WI38 (cell line): Measurements from ENCODE around the gene GALNT18.

ENCODE experiments used
- H3K4me3 ChIP-seq: 2 replicates; pipeline ENCODE4 v1.5.1; 2011; ENCODE audit warnings: low read depth, mild to moderate bottlenecking, control low read depth, low read length
- TF ChIP-seq, protein P1 (sequence below): IDR thresholded peaks from 2 replicates; pipeline ENCODE4 v1.5.1; 2012; ENCODE audit warnings: low read depth, mild to moderate bottlenecking, control low read depth, low read length

Gene GALNT18

DNA sequence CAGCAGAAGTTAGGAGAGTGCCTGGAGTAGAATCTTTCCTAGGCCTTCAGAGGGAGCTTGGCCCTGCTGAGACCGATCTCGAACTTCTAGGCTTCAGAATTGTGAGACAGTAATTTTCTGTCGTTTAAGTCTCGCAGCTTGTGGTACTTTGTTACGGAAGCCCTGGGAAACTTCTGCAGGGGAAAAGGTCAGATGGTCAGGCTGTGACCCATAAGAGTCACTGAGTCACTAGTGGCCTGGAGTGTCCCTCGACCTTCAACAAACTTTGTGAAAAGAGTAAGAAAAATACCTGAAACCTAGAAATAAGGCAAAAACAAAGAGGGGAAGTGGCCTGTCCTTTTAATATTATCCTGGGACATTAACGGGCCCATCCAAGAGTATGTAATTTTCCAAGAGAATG lies 303.3 kb downstream of the GALNT18 start:
- TF ChIP-seq, protein P1, sequence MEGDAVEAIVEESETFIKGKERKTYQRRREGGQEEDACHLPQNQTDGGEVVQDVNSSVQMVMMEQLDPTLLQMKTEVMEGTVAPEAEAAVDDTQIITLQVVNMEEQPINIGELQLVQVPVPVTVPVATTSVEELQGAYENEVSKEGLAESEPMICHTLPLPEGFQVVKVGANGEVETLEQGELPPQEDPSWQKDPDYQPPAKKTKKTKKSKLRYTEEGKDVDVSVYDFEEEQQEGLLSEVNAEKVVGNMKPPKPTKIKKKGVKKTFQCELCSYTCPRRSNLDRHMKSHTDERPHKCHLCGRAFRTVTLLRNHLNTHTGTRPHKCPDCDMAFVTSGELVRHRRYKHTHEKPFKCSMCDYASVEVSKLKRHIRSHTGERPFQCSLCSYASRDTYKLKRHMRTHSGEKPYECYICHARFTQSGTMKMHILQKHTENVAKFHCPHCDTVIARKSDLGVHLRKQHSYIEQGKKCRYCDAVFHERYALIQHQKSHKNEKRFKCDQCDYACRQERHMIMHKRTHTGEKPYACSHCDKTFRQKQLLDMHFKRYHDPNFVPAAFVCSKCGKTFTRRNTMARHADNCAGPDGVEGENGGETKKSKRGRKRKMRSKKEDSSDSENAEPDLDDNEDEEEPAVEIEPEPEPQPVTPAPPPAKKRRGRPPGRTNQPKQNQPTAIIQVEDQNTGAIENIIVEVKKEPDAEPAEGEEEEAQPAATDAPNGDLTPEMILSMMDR = no peak
- no peak overlapping the region for H3K4me3 ChIP-seq

GRCh38 chr11:11316651-11317230 lies 305.1 kb downstream of the GALNT18 start:
- H3K4me3 ChIP-seq = no peak overlapping the region
- TF ChIP-seq, protein P1 = no peak

DNA sequence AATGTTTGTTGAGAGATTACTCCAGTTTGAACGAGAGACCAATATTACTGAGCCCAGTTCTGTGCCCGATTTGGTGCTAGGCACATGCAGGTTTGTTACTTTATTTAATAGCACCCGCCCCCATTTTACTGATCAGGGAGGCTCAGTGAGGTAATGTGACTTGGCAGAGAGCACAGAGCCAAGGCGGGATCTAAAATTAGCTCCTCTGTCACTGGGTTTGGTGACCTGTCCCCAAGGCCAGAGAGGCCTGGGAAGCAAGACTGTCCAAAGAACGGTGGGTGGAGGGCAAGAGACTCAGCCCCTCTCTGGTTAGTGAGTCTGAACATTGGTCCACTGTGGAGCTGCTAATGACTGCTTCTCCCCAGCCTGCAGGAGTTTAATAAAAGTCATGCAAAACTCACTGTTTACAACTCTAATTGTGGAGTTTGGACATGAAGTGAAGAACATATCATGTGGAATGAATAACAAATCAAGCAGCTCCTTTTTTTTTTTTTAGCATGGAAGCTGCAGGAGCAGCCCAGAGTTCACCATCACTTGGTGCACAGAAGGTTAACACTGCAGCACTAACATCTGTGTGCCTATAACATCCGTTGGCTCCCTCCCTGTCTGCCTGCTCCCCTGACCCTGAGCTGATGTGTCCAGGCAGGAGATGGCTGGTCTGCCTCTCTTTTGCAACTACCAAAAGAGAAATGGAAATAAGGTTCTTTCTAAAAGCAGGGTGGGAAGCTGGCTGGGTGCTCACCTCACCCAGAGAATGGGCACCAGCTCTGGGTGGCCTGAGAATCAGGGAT lies 307.7 kb downstream of the GALNT18 start:
- TF ChIP-seq, protein P1 = no peak
- H3K4me3 ChIP-seq = no peak overlapping the region

- TF ChIP-seq, protein P1 = no peak
- H3K4me3 ChIP-seq = no peak overlapping the region
Observed at GRCh38 chr11:11313426-11313825, 308.4 kb downstream of the GALNT18 start.

- H3K4me3 ChIP-seq = no peak overlapping the region
- TF ChIP-seq, protein P1 = no peak
Observed at GRCh38 chr11:11312738-11313137, 309.1 kb downstream of the GALNT18 start.

DNA sequence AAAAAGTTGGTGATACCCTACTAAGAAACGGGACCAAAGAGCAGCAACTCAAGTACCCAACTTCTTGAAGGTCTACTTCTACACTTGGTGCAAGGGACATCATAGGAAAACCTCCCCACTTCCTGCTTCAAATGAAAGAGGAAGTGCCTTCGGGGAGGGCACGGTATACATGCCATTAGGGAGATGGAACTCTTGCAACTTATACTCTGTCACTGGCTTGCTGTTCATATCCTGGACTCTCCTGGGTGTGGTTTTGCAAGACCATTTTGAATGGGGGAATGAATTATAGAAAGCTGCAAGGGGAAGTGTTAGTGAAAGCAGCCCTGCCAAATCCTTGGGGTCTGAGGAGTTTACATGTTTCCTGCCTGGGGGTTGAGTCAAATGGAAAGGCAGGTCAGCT lies 310.6 kb downstream of the GALNT18 start:
- no peak overlapping the region for H3K4me3 ChIP-seq
- TF ChIP-seq, protein P1 = no peak

DNA sequence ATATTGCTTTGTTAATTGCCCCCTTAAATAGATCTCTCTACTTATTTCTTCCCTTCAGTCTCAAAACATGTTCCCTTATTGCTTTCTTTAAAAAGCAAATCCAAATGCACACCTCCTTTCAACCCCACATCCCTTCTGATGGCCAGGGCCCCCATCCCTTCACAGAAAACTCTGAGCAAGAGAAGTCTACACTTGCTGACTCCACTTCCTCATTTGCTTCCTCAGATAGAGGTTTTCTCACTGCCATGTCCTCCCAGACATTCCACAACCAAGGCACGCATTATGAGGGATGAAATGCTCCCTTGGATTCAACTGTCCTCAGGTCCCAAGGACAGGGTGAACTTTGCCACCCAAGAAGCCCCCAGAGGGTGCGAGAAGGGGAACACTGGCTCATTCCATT lies 311.9 kb downstream of the GALNT18 start:
- TF ChIP-seq, protein P1 = no peak
- H3K4me3 ChIP-seq = no peak overlapping the region
